ENCODE measurements around the gene ZC3H7B. TPM values are rescaled to one million over a fixed set of nuclear protein-coding genes. Genes with fewer than 3 reads are reported as not detected.

ZC3H7B gene
- total RNA-seq, 1 experiment from 2014 or later = 18.1 TPM

GRCh38 chr22:41327124-41327523 lies 25.8 kb downstream of the ZC3H7B start:
- Histone ChIP-seq H3K9me2 (replicated peaks; ENCODE audit: insufficient read depth, low read length) (no peaks in the 10 kb centered on the region), H3K79me2 (ENCODE audit: low read length) (no peaks in the 10 kb centered on the region), H4K20me1 (ENCODE audit: insufficient read depth, low read depth, low read length) (no peaks in the 10 kb centered on the region), H3K9me3 (ENCODE audit: low read length) (no peaks in the 10 kb centered on the region), H3K4me3 (ENCODE audit: low read length) (no peak overlapping the region), H3K27me3 (ENCODE audit: low read length) (no peaks in the 10 kb centered on the region), H3K27ac (ENCODE audit: low read length) (no peak overlapping the region), H2AFZ (ENCODE audit: low read length) (no peak overlapping the region), H3K4me2 (ENCODE audit: low read depth, low read length, poor library complexity, severe bottlenecking) (no peak overlapping the region), H3K4me1 (ENCODE audit: low read length) (no peaks in the 10 kb centered on the region), H3K36me3 (ENCODE audit: insufficient read depth, low read length) (no peaks in the 10 kb centered on the region), H3K9ac (ENCODE audit: low read length) (no peak overlapping the region)
- no peak for DNase-seq

- Histone ChIP-seq H3K4me1 (ENCODE audit: low read length) (no peaks in the 10 kb centered on the region), H3K4me2 (ENCODE audit: low read depth, low read length, poor library complexity, severe bottlenecking) (no peak overlapping the region), H3K27me3 (ENCODE audit: low read length) (no peaks in the 10 kb centered on the region), H3K36me3 (ENCODE audit: insufficient read depth, low read length) (0 out of 2 replicates have a peak, but pooled peaks cover 3% of the 10 kb centered on the region), H3K9ac (ENCODE audit: low read length) (no peak overlapping the region), H3K4me3 (ENCODE audit: low read length) (no peak overlapping the region), H3K27ac (ENCODE audit: low read length) (no peak overlapping the region), H4K20me1 (ENCODE audit: insufficient read depth, low read depth, low read length) (no peaks in the 10 kb centered on the region), H2AFZ (ENCODE audit: low read length) (no peak overlapping the region), H3K9me3 (ENCODE audit: low read length) (no peaks in the 10 kb centered on the region), H3K9me2 (replicated peaks; ENCODE audit: insufficient read depth, low read length) (no peaks in the 10 kb centered on the region), H3K79me2 (ENCODE audit: low read length) (no peaks in the 10 kb centered on the region)
- no peak for DNase-seq
These were observed 28.8 kb downstream of the ZC3H7B start for GRCh38 chr22:41330169-41330568.

- H3K4me3 ChIP-seq (ENCODE audit: low read length) = no peak overlapping the region
- no peak overlapping the region for H2AFZ ChIP-seq (ENCODE audit: low read length)
- H3K36me3 ChIP-seq (ENCODE audit: insufficient read depth, low read length) = 0 out of 2 replicates have a peak, but pooled peaks cover 3% of the 10 kb centered on the region
- no peaks in the 10 kb centered on the region for H4K20me1 ChIP-seq (ENCODE audit: insufficient read depth, low read depth, low read length)
- H3K79me2 ChIP-seq (ENCODE audit: low read length) = no peaks in the 10 kb centered on the region
- no peak overlapping the region for H3K4me2 ChIP-seq (ENCODE audit: low read depth, low read length, poor library complexity, severe bottlenecking)
- H3K27me3 ChIP-seq (ENCODE audit: low read length) = no peaks in the 10 kb centered on the region
- no peak overlapping the region for H3K27ac ChIP-seq (ENCODE audit: low read length)
- no peaks in the 10 kb centered on the region for H3K9me2 ChIP-seq (replicated peaks; ENCODE audit: insufficient read depth, low read length)
- DNase-seq = no peak
- no peak overlapping the region for H3K9ac ChIP-seq (ENCODE audit: low read length)
- no peaks in the 10 kb centered on the region for H3K4me1 ChIP-seq (ENCODE audit: low read length)
- H3K9me3 ChIP-seq (ENCODE audit: low read length) = no peaks in the 10 kb centered on the region
These were observed 31.1 kb downstream of the ZC3H7B start for GRCh38 chr22:41332217-41332939.

GRCh38 chr22:41333806-41334205 lies 32.5 kb downstream of the ZC3H7B start:
- no peaks in the 10 kb centered on the region for H3K9me3 ChIP-seq (ENCODE audit: low read length)

GRCh38 chr22:41334215-41334614 lies 32.9 kb downstream of the ZC3H7B start:
- 0 out of 2 replicates have a peak, but pooled peaks cover 3% of the 10 kb centered on the region for H3K36me3 ChIP-seq (ENCODE audit: insufficient read depth, low read length)
- H2AFZ ChIP-seq (ENCODE audit: low read length) = no peak overlapping the region
- H3K9ac ChIP-seq (ENCODE audit: low read length) = no peak overlapping the region
- no peak overlapping the region for H3K4me3 ChIP-seq (ENCODE audit: low read length)
- no peaks in the 10 kb centered on the region for H3K9me2 ChIP-seq (replicated peaks; ENCODE audit: insufficient read depth, low read length)
- no peaks in the 10 kb centered on the region for H3K79me2 ChIP-seq (ENCODE audit: low read length)
- H3K27ac ChIP-seq (ENCODE audit: low read length) = no peak overlapping the region
- no peak for DNase-seq
- no peak overlapping the region for H3K4me2 ChIP-seq (ENCODE audit: low read depth, low read length, poor library complexity, severe bottlenecking)
- no peaks in the 10 kb centered on the region for H3K9me3 ChIP-seq (ENCODE audit: low read length)
- H3K27me3 ChIP-seq (ENCODE audit: low read length) = no peaks in the 10 kb centered on the region
- H4K20me1 ChIP-seq (ENCODE audit: insufficient read depth, low read depth, low read length) = no peaks in the 10 kb centered on the region
- no peaks in the 10 kb centered on the region for H3K4me1 ChIP-seq (ENCODE audit: low read length)

More at GRCh38 chr22:41333806-41334205, 32.5 kb downstream of the ZC3H7B start:
- Histone ChIP-seq H3K4me1 (ENCODE audit: low read length) (no peaks in the 10 kb centered on the region), H3K4me2 (ENCODE audit: low read depth, low read length, poor library complexity, severe bottlenecking) (no peak overlapping the region), H2AFZ (ENCODE audit: low read length) (no peak overlapping the region), H4K20me1 (ENCODE audit: insufficient read depth, low read depth, low read length) (no peaks in the 10 kb centered on the region), H3K36me3 (ENCODE audit: insufficient read depth, low read length) (0 out of 2 replicates have a peak, but pooled peaks cover 3% of the 10 kb centered on the region), H3K9me2 (replicated peaks; ENCODE audit: insufficient read depth, low read length) (no peaks in the 10 kb centered on the region), H3K27me3 (ENCODE audit: low read length) (no peaks in the 10 kb centered on the region), H3K27ac (ENCODE audit: low read length) (no peak overlapping the region), H3K4me3 (ENCODE audit: low read length) (no peak overlapping the region), H3K9ac (ENCODE audit: low read length) (no peak overlapping the region), H3K79me2 (ENCODE audit: low read length) (no peaks in the 10 kb centered on the region)
- DNase-seq = no peak

DNA sequence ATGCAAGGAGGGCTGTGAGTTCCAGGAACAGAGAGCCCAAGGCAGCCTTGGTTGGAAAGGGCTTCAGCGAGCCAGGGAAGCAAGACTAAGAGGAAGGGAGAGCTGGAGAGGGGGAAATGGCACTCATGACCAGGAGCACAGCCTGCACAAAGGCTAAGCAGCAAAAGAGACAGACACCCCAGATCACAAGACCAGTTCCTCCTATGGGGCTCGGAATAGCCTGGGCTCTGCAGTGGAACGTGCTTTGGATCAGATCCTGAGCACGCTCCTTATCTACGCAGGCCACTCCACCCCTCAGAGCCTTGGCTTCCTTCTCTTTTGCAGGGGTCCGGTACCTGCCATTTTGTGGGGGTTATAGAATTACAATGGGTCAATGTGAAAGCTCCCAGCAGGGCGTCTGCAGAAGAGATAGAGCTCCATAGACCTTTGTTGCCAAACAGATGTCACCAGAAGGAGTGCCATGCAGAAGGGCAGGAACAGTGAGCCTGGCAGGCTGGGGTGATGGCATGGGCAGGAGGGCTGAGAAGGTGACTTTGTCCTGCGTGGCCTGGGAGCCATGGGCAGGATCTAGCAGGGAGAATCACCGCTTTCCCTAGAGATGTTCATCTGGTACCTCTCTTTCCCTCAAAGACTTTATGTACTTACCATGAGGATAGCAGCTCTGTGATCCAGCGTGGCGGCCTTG lies 33.8 kb downstream of the ZC3H7B start:
- H3K36me3 ChIP-seq (ENCODE audit: insufficient read depth, low read length) = 0 out of 2 replicates have a peak, but pooled peaks cover 3% of the 10 kb centered on the region
- no peak for DNase-seq
- H3K27me3 ChIP-seq (ENCODE audit: low read length) = no peaks in the 10 kb centered on the region

GRCh38 chr22:41338614-41339212 lies 37.4 kb downstream of the ZC3H7B start:
- no peak overlapping the region for H2AFZ ChIP-seq (ENCODE audit: low read length)
- H3K27ac ChIP-seq (ENCODE audit: low read length) = no peak overlapping the region
- DNase-seq = no peak
- H4K20me1 ChIP-seq (ENCODE audit: insufficient read depth, low read depth, low read length) = no peaks in the 10 kb centered on the region
- H3K4me1 ChIP-seq (ENCODE audit: low read length) = no peaks in the 10 kb centered on the region
- no peaks in the 10 kb centered on the region for H3K27me3 ChIP-seq (ENCODE audit: low read length)
- H3K4me2 ChIP-seq (ENCODE audit: low read depth, low read length, poor library complexity, severe bottlenecking) = no peak overlapping the region
- no peaks in the 10 kb centered on the region for H3K9me2 ChIP-seq (replicated peaks; ENCODE audit: insufficient read depth, low read length)
- no peaks in the 10 kb centered on the region for H3K9me3 ChIP-seq (ENCODE audit: low read length)
- H3K36me3 ChIP-seq (ENCODE audit: insufficient read depth, low read length) = no peaks in the 10 kb centered on the region
- no peak overlapping the region for H3K4me3 ChIP-seq (ENCODE audit: low read length)
- H3K79me2 ChIP-seq (ENCODE audit: low read length) = no peaks in the 10 kb centered on the region
- H3K9ac ChIP-seq (ENCODE audit: low read length) = no peak overlapping the region

More for the DNA sequence above, 33.8 kb downstream of the ZC3H7B start:
- Histone ChIP-seq H3K9me2 (replicated peaks; ENCODE audit: insufficient read depth, low read length) (no peaks in the 10 kb centered on the region), H2AFZ (ENCODE audit: low read length) (no peak overlapping the region), H3K4me3 (ENCODE audit: low read length) (no peak overlapping the region), H4K20me1 (ENCODE audit: insufficient read depth, low read depth, low read length) (no peaks in the 10 kb centered on the region), H3K27ac (ENCODE audit: low read length) (no peak overlapping the region), H3K4me2 (ENCODE audit: low read depth, low read length, poor library complexity, severe bottlenecking) (no peak overlapping the region), H3K9me3 (ENCODE audit: low read length) (no peaks in the 10 kb centered on the region), H3K4me1 (ENCODE audit: low read length) (no peaks in the 10 kb centered on the region), H3K9ac (ENCODE audit: low read length) (no peak overlapping the region), H3K79me2 (ENCODE audit: low read length) (no peaks in the 10 kb centered on the region)

DNA sequence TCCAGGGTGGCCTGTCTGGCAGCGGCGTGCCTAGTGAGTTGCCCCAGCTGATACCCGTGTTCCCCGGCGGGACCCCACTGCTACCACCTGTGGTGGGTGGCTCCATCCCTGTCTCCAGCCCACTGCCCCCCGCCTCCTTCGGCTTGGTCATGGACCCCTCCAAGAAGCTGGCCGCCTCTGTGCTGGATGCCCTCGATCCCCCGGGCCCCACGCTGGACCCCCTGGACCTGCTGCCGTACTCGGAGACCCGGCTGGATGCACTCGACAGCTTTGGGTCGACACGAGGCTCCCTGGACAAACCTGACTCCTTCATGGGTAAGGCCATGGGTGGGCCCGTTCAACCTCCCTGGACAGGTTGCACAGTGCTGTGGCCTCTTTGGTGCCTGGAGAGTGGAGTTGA lies 38.5 kb downstream of the ZC3H7B start:
- Histone ChIP-seq H3K4me2 (ENCODE audit: low read depth, low read length, poor library complexity, severe bottlenecking) (no peak overlapping the region), H3K36me3 (ENCODE audit: insufficient read depth, low read length) (no peaks in the 10 kb centered on the region), H3K9ac (ENCODE audit: low read length) (no peak overlapping the region), H3K4me3 (ENCODE audit: low read length) (no peak overlapping the region), H3K27me3 (ENCODE audit: low read length) (no peaks in the 10 kb centered on the region), H3K9me2 (replicated peaks; ENCODE audit: insufficient read depth, low read length) (no peaks in the 10 kb centered on the region), H3K27ac (ENCODE audit: low read length) (no peak overlapping the region), H3K4me1 (ENCODE audit: low read length) (no peaks in the 10 kb centered on the region), H3K79me2 (ENCODE audit: low read length) (no peaks in the 10 kb centered on the region), H2AFZ (ENCODE audit: low read length) (no peak overlapping the region), H4K20me1 (ENCODE audit: insufficient read depth, low read depth, low read length) (no peaks in the 10 kb centered on the region), H3K9me3 (ENCODE audit: low read length) (no peaks in the 10 kb centered on the region)
- no peak for DNase-seq
